NCI-H2227 (cell line): ENCODE measurements around the gene EXOC6B.
A peak's percentile ranks its signal among the peaks of the same experiment; 100 is the strongest.

ENCODE experiments used
- DNase-seq: peaks from one replicate; lab custom pipeline; 2025; ENCODE audit not compliant: unreplicated experiment; lab: John Stamatoyannopoulos, UW

The EXOC6B gene

DNA sequence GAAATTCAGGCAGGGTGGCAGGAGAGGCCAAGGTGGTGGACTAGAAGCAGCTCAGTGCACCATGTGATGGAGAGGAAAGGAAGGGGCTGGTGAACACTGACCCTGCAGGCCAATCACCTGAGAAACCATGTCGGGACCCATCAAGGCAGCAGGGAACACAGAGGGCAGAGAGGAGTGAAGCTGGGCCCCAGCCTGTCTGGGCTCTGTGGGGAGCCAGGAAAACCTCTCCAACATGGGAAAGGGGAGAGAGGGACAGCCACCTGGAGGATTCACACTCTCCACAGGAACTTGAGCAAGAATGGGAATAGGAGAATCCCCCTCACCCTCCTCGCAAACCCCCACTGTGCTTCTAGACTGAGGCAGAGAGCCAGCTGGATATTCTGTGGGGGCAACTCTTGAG is 592.6 kb downstream of the EXOC6B start:
- no peak for DNase-seq

DNA sequence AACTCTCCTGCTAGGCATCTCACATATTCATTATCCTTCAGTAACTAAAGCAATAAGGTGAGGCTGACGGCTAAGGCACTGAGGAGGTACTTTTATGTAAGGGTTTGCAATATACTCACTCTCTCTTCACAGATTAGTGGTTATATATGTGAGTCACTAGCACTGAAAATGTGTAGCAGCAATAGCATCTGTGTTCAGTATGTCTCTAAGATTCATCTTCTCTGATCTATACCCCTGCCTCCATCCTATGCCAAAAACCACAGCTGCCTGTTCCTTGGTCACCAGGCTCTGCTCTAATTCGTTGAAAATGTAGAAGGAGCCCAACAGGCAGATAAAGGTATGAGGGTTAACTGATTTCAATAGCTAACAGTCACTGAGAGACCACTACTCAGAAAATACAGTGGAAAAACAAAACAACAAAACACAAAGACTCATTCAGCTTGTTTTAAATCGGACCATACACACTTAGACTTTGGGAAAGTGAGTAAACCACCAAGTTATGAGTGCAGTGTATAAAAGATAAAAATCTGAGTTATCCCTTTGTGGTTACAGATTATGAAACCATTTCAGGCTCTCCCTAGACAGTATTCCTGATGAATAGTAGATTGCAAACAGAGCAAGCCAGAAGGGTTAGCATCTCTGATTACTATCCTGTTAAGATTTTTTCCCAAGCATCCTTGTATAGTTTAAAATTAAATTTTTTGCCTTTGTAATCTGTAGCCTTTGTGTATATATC is 602.8 kb downstream of the EXOC6B start:
- no peak for DNase-seq

DNA sequence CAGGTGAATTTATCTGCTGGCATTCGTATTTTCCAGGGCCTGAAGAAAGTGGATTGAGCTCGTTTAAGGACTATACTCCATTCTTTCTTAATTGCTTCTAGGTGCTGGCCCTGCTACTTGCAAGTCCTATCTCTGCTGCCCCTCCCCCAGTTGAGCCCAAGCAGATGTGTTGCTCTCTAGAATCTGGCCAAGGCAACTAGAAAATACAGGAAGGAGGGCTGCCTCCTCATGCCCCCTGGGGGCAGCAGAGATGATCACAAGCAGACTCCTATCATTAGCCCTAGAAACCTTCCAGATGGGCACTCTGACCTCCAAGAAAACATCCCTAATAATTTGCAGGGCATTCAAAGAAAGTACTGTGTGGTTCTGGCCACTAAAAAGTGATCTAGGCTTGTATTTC is 605.7 kb downstream of the EXOC6B start:
- DNase-seq: peak; percentile 10

DNA sequence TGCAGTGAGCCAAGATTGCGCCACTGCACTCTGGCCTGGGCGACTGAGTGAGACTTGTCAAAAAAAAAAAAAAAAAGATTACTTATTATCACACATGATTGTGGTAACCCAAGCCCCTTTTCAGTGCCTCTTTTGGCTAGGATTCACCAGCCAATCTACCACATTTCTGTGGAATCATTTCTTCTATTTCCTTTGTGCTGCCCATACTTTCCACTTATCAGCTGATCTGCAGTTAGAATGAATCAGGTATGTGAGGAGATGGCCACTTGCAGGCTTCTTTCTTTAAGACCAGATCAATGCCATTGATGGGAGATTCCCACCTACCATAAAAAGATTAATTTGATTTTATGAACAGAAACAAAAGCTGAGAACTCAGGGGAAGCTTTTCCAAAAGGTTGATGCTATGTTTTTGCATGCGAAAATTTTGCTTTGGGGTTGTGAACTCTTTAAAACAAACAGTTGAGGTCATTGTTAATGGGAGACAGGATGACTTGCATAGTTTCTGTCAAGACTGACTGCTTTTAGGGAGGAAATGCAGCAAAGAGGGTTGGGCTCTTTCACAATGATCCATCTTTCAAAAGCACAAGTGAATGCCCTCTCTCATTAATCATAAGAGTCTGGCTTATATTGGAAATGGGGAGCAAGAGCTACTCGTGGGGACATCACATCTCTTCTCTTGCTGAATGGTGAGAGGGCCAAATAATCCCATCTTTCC is 611.2 kb downstream of the EXOC6B start:
- no peak for DNase-seq

GRCh38 chr2:72212486-72212855 is 613.4 kb downstream of the EXOC6B start:
- no peak for DNase-seq

DNA sequence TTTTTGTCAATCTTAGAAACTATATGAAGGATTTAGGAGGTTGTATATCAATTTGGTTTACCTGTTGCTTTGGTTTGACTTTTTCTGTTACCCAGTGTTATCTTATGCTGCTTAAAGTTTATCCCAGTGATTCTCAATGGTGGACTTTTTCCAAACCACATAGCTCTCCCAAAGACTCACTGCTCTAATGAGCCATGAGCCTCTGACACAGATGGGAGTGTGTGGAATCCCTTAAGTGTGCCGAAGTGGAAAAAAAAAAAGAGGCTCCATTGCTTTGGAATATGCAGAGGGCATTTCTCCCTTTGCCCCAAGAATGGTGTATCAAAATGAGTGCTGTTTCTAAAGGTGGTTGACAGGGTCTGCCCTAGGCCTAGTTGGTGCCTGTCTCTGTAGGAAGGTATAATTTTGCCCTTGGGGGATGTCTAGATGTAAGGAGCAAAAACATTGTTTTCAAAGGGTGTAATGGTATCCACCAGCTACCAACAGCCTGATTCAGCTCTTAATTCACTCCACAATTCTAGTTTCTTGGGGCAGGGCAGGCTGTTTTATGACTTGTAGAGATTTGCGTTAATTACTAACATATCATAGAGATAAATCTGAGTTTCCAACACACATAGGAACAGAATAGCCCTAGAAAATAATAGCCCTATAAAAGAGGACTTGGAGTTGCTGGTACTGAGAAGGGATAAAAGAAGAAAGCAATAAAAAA is 613.9 kb downstream of the EXOC6B start:
- DNase-seq: no peak

DNA sequence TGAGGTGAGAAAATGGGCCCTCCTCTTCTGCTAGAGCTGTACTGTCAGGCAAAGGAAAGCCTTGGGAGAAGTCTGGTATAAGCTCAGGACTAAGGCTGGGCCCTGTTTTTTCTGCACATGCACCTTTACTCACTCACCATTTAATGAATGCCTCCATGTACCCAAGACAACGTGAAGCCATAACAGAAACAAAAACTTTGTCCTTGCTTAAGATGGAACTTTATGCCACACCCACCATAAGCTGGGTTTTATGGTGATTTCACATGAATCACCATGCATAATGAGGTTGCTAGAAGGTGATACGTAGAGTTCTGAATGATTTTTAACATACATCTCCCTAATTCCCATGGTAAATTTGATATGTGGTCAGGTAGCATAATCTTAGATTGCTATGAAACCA is 614.5 kb downstream of the EXOC6B start:
- DNase-seq: no peak

GRCh38 chr2:72210470-72210869 is 615.4 kb downstream of the EXOC6B start:
- no peak for DNase-seq

GRCh38 chr2:72208225-72208624 is 617.6 kb downstream of the EXOC6B start:
- DNase-seq: no peak

DNA sequence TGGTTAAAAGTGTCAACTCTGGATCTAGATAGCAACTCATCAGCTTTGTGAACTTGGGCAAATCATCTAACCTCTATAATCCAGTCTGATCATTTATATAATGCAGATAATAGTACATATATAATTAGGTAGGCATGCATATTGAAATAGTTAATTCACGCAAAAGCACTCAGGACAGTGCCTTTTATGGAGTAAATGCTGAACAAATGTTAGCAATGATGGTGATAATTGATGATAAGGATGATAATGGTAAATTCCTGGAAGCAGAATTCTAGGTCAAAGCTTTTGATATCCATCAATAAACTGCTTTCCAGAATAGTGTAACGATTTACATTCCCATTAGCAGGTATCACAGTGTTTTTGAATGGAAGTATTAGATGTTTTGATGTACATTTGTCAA is 618.5 kb downstream of the EXOC6B start:
- DNase-seq: no peak

DNA sequence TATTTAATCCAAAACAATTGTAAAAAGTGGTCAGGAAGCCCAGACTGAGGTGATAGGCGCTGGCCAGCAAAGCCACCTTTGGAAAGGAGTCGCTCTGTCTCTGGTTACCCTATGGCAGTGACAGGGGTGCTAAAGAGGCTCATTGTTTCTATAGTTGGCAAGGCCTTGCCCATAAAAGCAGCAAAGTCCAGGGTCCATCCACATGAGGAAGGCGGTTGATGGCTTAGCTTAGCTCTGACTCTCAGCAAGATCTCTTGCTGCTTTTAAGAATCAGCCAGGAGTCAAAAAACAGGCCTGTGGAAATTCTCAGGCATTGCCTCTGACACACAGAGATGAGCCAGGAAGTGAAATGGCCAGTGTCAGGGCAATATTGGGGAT is 620.3 kb downstream of the EXOC6B start:
- no peak for DNase-seq

GRCh38 chr2:72204786-72205503 is 620.9 kb downstream of the EXOC6B start:
- no peak for DNase-seq

DNA sequence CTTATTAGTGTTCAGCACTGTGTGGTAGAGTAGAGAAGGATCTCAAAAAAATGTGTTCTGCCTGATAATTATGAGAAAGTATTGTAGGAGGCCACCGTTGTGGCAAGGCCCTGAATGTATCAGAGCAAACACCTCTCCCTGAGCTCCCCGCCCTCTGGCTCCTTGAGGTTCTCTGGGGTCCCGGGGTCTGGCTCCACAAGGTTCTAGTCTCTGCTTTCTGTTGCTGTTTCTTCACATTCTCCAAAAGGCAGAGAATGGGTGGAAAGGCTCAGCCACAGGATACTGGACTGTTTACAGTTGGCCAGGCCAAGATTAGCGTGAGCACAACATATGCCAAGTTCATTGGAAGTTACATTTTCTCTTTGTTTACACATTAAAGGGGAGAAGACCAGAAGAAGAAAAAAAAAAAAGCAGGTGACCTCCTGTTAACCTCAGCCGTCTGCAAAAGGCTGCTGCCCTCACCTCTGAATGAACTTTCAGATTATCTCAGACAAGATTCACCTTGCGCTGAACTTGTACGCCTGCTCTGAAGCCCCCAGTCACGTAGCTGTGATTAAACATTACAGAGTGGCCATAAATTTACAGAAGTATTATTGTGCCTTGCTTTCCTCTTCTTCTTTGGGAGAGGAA is 621.6 kb downstream of the EXOC6B start:
- no peak for DNase-seq

GRCh38 chr2:72198532-72199241 is 627.1 kb downstream of the EXOC6B start:
- no peak for DNase-seq

- no peak for DNase-seq
Measured at GRCh38 chr2:72193723-72194122, 632.1 kb downstream of the EXOC6B start.

DNA sequence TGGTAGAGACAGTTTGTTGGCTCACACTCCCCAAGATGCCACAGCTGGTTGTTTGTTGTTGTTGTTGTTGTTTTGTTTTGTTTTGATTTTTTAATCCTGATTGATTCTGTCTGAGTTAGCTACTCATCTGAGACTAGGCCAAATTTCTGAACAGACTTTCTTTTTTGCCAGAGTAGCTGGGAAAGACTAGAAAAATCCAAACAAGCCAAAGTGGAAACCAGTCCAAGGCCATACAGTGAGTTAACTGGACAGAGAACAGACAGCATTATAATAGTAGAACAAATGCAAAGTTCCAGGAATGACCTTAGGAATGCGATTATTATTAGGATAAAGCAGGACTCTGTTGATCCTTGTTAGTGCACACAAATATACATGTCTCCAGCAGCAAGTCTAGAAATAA is 634.4 kb downstream of the EXOC6B start:
- DNase-seq: no peak

GRCh38 chr2:72185206-72185605 is 640.6 kb downstream of the EXOC6B start:
- DNase-seq: no peak

DNA sequence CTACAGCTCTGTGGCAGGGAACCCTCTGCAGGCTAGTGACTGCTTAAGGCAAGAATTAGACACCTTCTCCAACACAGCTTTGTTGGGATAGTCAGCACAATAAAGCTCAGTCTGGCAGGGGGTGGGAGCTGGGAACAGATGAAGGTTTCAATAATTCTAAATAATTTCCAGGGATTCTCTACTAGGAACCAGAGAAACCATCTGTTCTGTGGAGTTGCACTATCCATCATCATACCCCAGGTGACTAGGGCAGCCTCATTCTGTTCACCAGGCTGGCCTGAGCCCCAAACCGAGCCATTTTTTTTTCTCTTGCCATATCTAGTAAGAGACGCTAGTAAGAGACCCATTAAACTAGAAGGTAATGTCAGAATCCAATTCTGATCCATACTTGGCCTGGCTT is 642.4 kb downstream of the EXOC6B start:
- no peak for DNase-seq

GRCh38 chr2:72183016-72183415 is 642.8 kb downstream of the EXOC6B start:
- DNase-seq: no peak

- DNase-seq: no peak
Measured at GRCh38 chr2:72182547-72182946, 643.3 kb downstream of the EXOC6B start.
